HL-60 (cell line): ENCODE results near the gene IPO11.
"Not testable (repeated sequence)": the region's sequence is repeated elsewhere in the genome, so short reads cannot be mapped to it uniquely, and the experiment has no call there.

Source experiments
- DNase-seq, 2 experiments: peaks; one replicate each; pipeline ENCODE4 v3.0.0-alpha.2; 2010 to 2020; ENCODE audit warnings: low read depth in 1 of 2, low spot score in 1 of 2
- H3K27ac ChIP-seq: fragments of 250-450 bp; sonication (Bioruptor Pico); replicated peaks from 2 replicates; pipeline ENCODE4 v1.5.1; 2020; ENCODE audit warnings: mild to moderate bottlenecking, moderate library complexity
- H3K27me3 ChIP-seq: fragments of 250-450 bp; sonication (Bioruptor Pico); 2 replicates; pipeline ENCODE4 v1.5.1; 2021; ENCODE audit warnings: mild to moderate bottlenecking, moderate library complexity; ENCODE audit not compliant: insufficient read depth, poor library complexity, severe bottlenecking
- H3K4me3 ChIP-seq: replicated peaks from 2 replicates; pipeline ENCODE4 v1.5.1; 2011; ENCODE audit warnings: mild to moderate bottlenecking, control low read depth, low read length; ENCODE audit not compliant: insufficient read depth
- GABPA ChIP-seq: IDR thresholded peaks from 2 replicates; pipeline ENCODE4 v1.6.1; 2012; ENCODE audit warnings: low read depth
- POLR2AphosphoS5 ChIP-seq: IDR thresholded peaks from 2 replicates; pipeline ENCODE4 v1.6.1; 2012; ENCODE audit warnings: low read depth
- REST ChIP-seq: IDR thresholded peaks from 2 replicates; pipeline ENCODE4 v1.6.1; 2012; ENCODE audit warnings: low read depth; ENCODE audit not compliant: insufficient replicate concordance
- SPI1 ChIP-seq: IDR thresholded peaks from 2 replicates; pipeline ENCODE4 v1.6.1; 2012; ENCODE audit warnings: low read depth, mild to moderate bottlenecking, borderline replicate concordance
- TF ChIP-seq, protein P1 (sequence below): IDR thresholded peaks from one replicate; pipeline ENCODE4 v1.5.1; 2011; ENCODE audit warnings: low read length, control low read depth, inconsistent platforms; ENCODE audit not compliant: insufficient read depth

Gene IPO11

DNA sequence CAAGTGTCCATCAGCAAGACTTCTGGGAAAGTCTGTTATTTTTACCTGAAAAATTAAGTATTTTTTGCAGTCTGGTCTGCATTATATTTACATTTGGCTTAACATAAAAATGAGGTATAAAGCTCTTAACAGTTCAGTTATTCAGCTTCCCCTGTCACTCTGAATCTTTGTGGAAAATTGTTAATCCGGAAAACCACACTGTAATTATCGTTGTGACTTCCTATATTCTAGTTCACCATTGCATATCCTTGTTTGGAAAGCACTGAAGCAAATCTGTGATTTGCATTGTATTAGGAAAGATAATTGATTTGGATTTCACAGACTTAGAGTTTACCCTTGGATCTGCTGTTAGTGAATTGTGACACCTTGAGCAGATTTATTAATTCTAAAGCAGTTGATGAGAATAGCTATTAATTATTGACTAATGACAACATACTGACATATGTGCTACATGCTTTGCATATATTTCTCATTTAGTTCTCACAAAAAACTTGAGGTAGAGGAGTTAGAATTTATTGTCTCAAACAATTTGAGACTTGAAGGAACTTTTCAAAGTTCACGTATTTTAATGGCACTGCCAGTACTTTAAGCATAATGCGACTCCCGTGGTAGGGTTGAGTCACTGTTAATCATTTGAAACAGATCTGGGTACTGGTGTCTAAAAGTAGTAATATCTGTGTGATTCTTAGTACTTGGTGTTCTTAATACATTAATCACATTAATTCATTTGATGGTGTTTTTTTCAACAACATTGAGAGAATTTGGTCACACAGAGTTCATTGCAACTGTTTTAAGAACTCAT, 94.3 kb downstream of the IPO11 start:
- no peak for DNase-seq
- Histone ChIP-seq H3K27ac (no peak overlapping the region), H3K4me3 (no peak overlapping the region), H3K27me3 (no peaks in the 10 kb centered on the region)
- TF ChIP-seq GABPA (no peak), SPI1 (0 out of 2 replicates have a peak, but pooled peaks have one; percentile 16), REST (no peak)

- not testable (repeated sequence) for DNase-seq, H3K27me3 ChIP-seq, H3K27ac ChIP-seq, H3K4me3 ChIP-seq
Measured at GRCh38 chr5:62508760-62509159, 96.2 kb downstream of the IPO11 start.

DNA sequence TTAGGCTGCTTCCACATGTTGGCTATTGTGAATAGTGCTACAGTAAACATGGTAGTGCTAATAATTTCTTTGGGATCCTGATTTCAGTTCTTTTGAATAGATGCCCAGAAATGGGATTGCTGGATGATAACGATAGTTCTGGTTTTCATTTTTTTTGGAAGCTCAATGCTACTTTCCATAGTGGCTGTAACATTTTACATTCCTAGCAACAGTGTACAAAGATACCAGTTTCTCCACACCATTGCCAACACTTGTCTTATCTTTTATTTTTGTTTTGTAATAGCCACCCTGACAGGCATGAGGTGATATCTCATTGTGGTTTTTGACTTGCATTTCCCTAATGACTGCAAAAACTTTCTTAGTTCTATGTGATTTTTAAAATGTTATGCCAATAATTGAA, 97.2 kb downstream of the IPO11 start:
- H3K4me3 ChIP-seq = no peak overlapping the region
- no peak overlapping the region for H3K27ac ChIP-seq
- no peaks in the 10 kb centered on the region for H3K27me3 ChIP-seq
- TF ChIP-seq REST = no peak
- TF ChIP-seq, protein P1, sequence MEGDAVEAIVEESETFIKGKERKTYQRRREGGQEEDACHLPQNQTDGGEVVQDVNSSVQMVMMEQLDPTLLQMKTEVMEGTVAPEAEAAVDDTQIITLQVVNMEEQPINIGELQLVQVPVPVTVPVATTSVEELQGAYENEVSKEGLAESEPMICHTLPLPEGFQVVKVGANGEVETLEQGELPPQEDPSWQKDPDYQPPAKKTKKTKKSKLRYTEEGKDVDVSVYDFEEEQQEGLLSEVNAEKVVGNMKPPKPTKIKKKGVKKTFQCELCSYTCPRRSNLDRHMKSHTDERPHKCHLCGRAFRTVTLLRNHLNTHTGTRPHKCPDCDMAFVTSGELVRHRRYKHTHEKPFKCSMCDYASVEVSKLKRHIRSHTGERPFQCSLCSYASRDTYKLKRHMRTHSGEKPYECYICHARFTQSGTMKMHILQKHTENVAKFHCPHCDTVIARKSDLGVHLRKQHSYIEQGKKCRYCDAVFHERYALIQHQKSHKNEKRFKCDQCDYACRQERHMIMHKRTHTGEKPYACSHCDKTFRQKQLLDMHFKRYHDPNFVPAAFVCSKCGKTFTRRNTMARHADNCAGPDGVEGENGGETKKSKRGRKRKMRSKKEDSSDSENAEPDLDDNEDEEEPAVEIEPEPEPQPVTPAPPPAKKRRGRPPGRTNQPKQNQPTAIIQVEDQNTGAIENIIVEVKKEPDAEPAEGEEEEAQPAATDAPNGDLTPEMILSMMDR = no peak
- TF ChIP-seq POLR2AphosphoS5 = no peak
- no peak for TF ChIP-seq GABPA
- no peak for TF ChIP-seq SPI1
- no peak for DNase-seq

DNA sequence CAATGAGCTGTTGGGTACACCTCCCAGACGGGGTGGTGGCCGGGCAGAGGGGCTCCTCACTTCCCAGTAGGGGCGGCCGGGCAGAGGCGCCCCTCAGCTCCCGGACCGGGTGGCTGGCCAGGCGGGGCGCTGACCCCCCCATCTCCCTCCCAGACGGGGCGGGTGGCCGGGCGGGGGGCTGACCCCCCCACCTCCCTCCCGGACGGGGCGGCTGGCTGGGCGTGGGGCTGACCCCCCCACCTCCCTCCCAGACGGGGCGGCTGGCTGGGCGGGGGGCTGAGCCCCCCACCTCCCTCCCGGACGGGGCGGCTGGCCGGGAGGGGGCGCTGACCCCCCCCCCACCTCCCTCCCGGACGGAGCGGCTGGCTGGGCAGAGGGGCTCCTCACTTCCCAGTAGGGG, 100.5 kb downstream of the IPO11 start:
- not testable (repeated sequence) for H3K27me3 ChIP-seq, H3K27ac ChIP-seq, H3K4me3 ChIP-seq

GRCh38 chr5:62514510-62515119, 102.1 kb downstream of the IPO11 start:
- Histone ChIP-seq H3K27me3 (no peaks in the 10 kb centered on the region), H3K4me3 (no peak overlapping the region), H3K27ac (no peak overlapping the region)
- DNase-seq = no peak
- peak; percentile 71 for TF ChIP-seq SPI1
- TF ChIP-seq, protein P1 = no peak

More for the DNA sequence above, 100.5 kb downstream of the IPO11 start:
- DNase-seq = not testable (repeated sequence)

DNA sequence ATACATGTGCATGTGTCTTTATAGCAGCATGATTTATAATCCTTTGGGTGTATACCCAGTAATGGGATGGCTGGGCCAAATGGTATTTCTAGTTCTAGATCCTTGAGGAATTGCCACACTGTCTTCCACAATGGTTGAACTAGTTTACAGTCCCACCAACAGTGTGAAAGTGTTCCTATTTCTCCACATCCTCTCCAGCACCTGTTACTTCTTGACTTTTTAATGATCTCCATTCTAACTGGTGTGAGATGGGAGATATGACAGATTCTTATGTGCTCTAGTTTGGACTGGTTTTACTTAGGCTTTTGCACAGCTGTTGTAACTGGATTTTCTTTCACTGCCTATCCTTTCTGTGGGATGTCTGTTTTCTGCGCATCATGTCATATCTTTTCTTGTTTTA, 108.2 kb downstream of the IPO11 start:
- not testable (repeated sequence) for H3K27me3 ChIP-seq, H3K27ac ChIP-seq, DNase-seq, H3K4me3 ChIP-seq
